Astrocyte of the spinal cord (primary cell): ENCODE data around the gene SMARCA4.

Experiments used
- DNase-seq: peaks from one replicate; pipeline ENCODE4 v3.0.0; 2011; ENCODE audit warnings: low read depth, low spot score
- H3K4me3 ChIP-seq: 2 replicates; pipeline ENCODE4 v1.5.1; 2011; ENCODE audit warnings: low read depth, mild to moderate bottlenecking, low read length, moderate library complexity
- in situ Hi-C: cut with HindIII; loops from 2 replicates; pipeline ENCODE4 v1.10.0; 2017; ENCODE audit warnings: low sequenced_read_pairs
- TF ChIP-seq, protein P1 (sequence below): IDR thresholded peaks from 2 replicates; pipeline ENCODE4 v1.5.1; 2012; ENCODE audit warnings: low read depth, mild to moderate bottlenecking, low read length, inconsistent platforms

SMARCA4 gene

DNA sequence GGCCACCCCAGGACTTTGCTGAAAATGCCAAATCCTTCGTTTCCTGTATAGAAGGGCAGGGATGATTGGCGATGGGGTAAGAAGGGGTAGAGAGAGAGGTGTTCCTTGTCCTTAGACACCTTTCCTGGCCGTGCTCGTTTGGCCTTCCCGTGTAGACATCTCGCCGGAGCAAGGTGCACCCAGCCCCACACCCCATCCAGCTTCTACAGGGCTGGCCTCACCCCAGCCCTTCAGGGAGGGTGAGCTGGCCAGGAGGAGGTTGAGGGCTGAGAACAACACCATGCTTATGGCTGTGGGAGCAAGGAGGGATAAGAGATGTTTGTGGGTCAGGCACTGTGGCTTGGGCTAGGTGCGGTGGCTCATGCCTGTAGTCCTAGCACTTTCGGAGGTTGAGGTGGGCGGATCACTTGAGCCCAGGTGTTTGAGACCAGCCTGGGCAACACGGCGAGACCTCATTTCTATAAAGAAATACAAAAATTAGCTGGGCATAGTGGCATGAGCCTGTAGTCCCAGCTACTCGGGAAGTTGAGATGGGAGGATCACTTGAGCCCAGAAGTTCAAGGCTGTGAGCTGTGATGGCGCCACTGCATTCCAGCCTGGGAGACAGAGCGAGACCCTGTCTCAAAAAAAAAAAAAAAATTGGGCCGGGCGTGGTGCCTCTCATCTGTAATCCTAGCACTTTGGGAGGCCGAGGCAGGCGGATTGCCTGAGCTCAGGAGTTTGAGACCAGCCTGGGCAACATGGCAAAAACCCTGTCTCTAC is 15.5 kb downstream of the SMARCA4 start:
- in situ Hi-C loops = no loop called here
- no peak overlapping the region for H3K4me3 ChIP-seq
- TF ChIP-seq, protein P1, sequence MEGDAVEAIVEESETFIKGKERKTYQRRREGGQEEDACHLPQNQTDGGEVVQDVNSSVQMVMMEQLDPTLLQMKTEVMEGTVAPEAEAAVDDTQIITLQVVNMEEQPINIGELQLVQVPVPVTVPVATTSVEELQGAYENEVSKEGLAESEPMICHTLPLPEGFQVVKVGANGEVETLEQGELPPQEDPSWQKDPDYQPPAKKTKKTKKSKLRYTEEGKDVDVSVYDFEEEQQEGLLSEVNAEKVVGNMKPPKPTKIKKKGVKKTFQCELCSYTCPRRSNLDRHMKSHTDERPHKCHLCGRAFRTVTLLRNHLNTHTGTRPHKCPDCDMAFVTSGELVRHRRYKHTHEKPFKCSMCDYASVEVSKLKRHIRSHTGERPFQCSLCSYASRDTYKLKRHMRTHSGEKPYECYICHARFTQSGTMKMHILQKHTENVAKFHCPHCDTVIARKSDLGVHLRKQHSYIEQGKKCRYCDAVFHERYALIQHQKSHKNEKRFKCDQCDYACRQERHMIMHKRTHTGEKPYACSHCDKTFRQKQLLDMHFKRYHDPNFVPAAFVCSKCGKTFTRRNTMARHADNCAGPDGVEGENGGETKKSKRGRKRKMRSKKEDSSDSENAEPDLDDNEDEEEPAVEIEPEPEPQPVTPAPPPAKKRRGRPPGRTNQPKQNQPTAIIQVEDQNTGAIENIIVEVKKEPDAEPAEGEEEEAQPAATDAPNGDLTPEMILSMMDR = no peak
- DNase-seq = no peak

GRCh38 chr19:10977742-10978092 is 16.9 kb downstream of the SMARCA4 start:
- TF ChIP-seq, protein P1 = no peak
- no peak overlapping the region for H3K4me3 ChIP-seq
- in situ Hi-C loops = no loop called here
- DNase-seq = no peak

- in situ Hi-C loops = no loop called here
- TF ChIP-seq, protein P1 = no peak
- DNase-seq = no peak
- no peak overlapping the region for H3K4me3 ChIP-seq
Measured at GRCh38 chr19:10979951-10980381, 19.1 kb downstream of the SMARCA4 start.

- no peak overlapping the region for H3K4me3 ChIP-seq
- in situ Hi-C loops = no loop called here
- TF ChIP-seq, protein P1 = no peak
- peak; percentile 40 for DNase-seq
Measured at GRCh38 chr19:10981252-10981895, 20.5 kb downstream of the SMARCA4 start.

GRCh38 chr19:10983026-10983425 is 22.2 kb downstream of the SMARCA4 start:
- no peak for DNase-seq
- TF ChIP-seq, protein P1 = no peak
- no peak overlapping the region for H3K4me3 ChIP-seq
- in situ Hi-C loops = no loop called here

GRCh38 chr19:10984166-10984735 is 23.4 kb downstream of the SMARCA4 start:
- no peak for DNase-seq
- in situ Hi-C loops = no loop called here
- TF ChIP-seq, protein P1 = no peak
- H3K4me3 ChIP-seq = no peak overlapping the region
